Left ventricle myocardium inferior (tissue), 1 donor: Measurements from ENCODE around the gene ANKRD13D. TPM values are rescaled to one million over a fixed set of nuclear protein-coding genes. Genes with fewer than 3 reads are reported as not detected.

Source experiments
- DNase-seq: peaks from one replicate; pipeline ENCODE4 v3.0.0-alpha.2; 2020
- H3K27ac ChIP-seq: fragments of 200-600 bp; replicated peaks from 2 replicates; pipeline ENCODE4 v1.8.0; 2021
- H3K27me3 ChIP-seq: fragments of 200-600 bp; 2 replicates; pipeline ENCODE4 v1.8.0; 2021; ENCODE audit warnings: low read depth
- H3K36me3 ChIP-seq: fragments of 200-600 bp; 2 replicates; pipeline ENCODE4 v1.8.0; 2021
- H3K4me1 ChIP-seq: fragments of 200-600 bp; 2 replicates; pipeline ENCODE4 v1.8.0; 2021
- H3K4me3 ChIP-seq: fragments of 200-600 bp; 2 replicates; pipeline ENCODE4 v1.8.0; 2021; ENCODE audit warnings: mild to moderate bottlenecking, moderate library complexity
- H3K9me3 ChIP-seq: fragments of 200-600 bp; replicated peaks from 2 replicates; pipeline ENCODE4 v1.8.0; 2021
- intact Hi-C: fragments of 100-400 bp; cut with micrococcal nuclease; formaldehyde crosslinking; loops from one replicate; pipeline ENCODE4 v1.11.0; 2022
- total RNA-seq: library from RNA; stranded (reverse); fragmentation: NEBNext Ultra II Directional; extraction: Animal tissue kit (Norgen Biotek cat#: 25700); gene quantifications from one replicate; pipeline ENCODE4 v1.2.1, GENCODE V29; 2021
- TF ChIP-seq, protein P1 (sequence below): fragments of 200-600 bp; IDR thresholded peaks from 2 replicates; pipeline ENCODE4 v1.8.0; 2021; ENCODE audit warnings: antibody characterized with exemption, mild to moderate bottlenecking, borderline replicate concordance
- donor health status: DM: no; HTN: yes; CAD: no; lungs with severe emphysema.

ANKRD13D gene
- total RNA-seq, 1 donor from 2014 or later, result 11.8 TPM

DNA sequence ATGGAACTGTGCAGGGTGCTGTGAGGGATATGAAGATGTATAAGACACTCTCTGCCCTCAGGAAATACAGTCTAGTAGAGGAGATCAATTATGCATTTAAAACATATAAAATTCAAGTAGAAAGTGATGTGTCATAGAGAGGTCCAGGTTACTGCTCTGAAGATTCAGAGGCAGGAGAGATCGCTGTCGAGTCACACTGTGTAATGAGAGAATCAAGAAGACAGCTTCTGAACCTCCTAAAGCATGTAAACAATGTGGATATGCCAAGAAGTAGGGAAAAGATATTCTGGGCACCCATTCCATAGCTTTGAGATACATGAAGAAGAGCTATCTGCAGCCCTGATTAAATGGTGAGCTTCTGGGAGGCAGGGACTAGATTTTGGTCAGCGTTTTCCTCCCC lies 30.9 kb downstream of the ANKRD13D start:
- H3K27me3 ChIP-seq, result no peaks in the 10 kb centered on the region
- peaks cover 30% of the 10 kb centered on the region for H3K4me1 ChIP-seq
- no peak overlapping the region for H3K27ac ChIP-seq
- H3K36me3 ChIP-seq, result no peaks in the 10 kb centered on the region
- DNase-seq, result no peak
- H3K9me3 ChIP-seq, result no peaks in the 10 kb centered on the region
- intact Hi-C loops, result no loop called here
- H3K4me3 ChIP-seq, result no peak overlapping the region
- TF ChIP-seq, protein P1, sequence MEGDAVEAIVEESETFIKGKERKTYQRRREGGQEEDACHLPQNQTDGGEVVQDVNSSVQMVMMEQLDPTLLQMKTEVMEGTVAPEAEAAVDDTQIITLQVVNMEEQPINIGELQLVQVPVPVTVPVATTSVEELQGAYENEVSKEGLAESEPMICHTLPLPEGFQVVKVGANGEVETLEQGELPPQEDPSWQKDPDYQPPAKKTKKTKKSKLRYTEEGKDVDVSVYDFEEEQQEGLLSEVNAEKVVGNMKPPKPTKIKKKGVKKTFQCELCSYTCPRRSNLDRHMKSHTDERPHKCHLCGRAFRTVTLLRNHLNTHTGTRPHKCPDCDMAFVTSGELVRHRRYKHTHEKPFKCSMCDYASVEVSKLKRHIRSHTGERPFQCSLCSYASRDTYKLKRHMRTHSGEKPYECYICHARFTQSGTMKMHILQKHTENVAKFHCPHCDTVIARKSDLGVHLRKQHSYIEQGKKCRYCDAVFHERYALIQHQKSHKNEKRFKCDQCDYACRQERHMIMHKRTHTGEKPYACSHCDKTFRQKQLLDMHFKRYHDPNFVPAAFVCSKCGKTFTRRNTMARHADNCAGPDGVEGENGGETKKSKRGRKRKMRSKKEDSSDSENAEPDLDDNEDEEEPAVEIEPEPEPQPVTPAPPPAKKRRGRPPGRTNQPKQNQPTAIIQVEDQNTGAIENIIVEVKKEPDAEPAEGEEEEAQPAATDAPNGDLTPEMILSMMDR, result no peak

DNA sequence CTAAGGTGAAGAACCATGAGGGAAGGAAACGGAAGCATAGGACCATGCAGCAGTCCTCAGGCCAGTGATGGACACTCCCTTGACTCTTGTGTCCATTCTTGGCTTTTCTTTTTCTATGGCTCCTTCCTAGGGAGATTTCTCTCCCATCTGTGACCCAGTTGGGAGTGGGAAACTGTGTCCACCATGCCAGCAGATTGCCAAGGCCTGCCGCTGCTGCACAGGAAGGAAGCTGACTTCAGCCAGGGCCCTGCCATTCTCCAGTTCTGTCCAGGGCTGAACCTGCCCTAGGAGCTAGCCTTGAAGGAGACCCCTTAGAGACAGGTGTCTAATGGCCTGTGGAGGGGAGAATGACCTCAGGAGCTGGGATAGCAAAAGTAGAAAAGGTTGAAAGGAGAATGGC lies 31.6 kb downstream of the ANKRD13D start:
- DNase-seq, result no peak
- TF ChIP-seq, protein P1, result no peak
- Histone ChIP-seq H3K4me1 (peaks cover 30% of the 10 kb centered on the region), H3K9me3 (no peaks in the 10 kb centered on the region), H3K36me3 (no peaks in the 10 kb centered on the region), H3K27me3 (no peaks in the 10 kb centered on the region), H3K27ac (no peak overlapping the region), H3K4me3 (no peak overlapping the region)
- intact Hi-C loops, result no loop called here

DNA sequence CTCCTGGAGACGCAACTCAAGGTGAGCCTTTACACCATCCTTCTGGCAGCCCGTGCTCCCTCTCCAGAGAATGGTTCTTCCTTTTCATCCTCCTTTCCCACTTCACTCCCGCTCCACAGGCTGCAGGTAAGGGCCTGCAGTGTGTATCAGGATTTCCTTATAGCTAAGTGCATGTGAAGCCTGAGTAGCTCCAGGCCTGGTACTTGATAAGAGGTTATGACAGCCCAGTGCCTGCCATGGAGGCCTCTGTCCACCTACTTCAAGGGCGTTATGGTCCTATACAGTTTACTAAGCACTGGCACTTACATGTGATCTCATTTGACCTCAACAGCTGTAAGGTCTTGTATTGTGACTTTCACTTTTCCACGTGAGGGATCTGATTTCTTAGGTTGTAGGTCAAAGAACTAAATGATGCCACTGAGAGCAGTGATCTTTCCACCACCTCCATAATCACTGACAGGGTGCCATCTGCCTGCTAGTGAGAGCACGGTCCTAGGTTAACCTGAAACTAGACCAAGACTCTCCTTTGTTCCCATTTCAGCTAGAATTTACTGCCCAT lies 32.3 kb downstream of the ANKRD13D start:
- TF ChIP-seq, protein P1, result no peak
- Histone ChIP-seq H3K27me3 (no peaks in the 10 kb centered on the region), H3K4me3 (no peak overlapping the region), H3K9me3 (no peaks in the 10 kb centered on the region), H3K27ac (no peak overlapping the region), H3K4me1 (peaks cover 29% of the 10 kb centered on the region), H3K36me3 (no peaks in the 10 kb centered on the region)
- no peak for DNase-seq
- intact Hi-C loops, result no loop called here

DNA sequence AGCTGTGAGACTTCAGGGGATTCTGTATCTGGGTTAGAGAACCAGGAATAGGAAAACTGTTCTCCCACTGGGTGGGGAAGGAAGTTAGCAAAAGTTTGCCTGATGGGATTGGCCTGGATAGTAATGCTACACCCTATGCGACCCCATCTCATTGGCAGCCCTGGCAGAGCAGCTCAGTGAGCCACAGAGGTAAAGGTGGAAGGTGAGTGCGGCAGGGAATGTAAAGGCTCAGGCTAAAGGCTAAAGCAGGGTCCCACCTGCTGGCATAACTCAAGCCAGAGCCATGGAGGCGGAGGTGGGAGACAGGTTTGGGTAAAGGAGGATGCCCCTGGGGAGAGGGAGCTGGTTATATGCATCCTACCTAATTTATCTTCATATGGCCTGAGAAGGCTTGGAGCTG lies 32.9 kb downstream of the ANKRD13D start:
- Histone ChIP-seq H3K36me3 (no peaks in the 10 kb centered on the region), H3K4me1 (peaks cover 22% of the 10 kb centered on the region), H3K4me3 (no peak overlapping the region), H3K27ac (no peak overlapping the region), H3K9me3 (no peaks in the 10 kb centered on the region), H3K27me3 (no peaks in the 10 kb centered on the region)
- intact Hi-C loops, result no loop called here
- no peak for DNase-seq
- TF ChIP-seq, protein P1, result no peak

DNA sequence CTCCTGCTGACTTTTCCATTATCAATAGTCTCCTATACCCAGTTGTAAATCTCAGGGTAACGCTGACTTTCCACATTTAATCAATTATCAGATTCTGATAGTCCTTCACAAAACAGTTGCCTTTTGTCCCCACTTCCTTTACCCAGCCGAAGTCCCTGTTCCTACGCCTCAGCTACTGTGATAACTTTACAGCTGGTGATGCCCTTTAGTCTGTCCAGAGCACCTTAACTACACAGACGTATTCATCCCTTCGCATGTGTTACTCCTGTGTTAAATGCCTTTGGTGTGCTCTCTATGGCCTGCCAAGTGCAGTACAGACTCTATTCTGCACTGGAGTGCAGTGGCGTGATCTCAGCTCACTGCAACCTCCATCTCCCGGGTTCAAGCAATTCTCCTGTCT lies 34.4 kb downstream of the ANKRD13D start:
- no peaks in the 10 kb centered on the region for H3K9me3 ChIP-seq
- DNase-seq, result no peak
- H3K4me1 ChIP-seq, result peaks cover 11% of the 10 kb centered on the region
- TF ChIP-seq, protein P1, result no peak
- H3K4me3 ChIP-seq, result no peak overlapping the region
- no peak overlapping the region for H3K27ac ChIP-seq
- H3K36me3 ChIP-seq, result no peaks in the 10 kb centered on the region
- H3K27me3 ChIP-seq, result no peaks in the 10 kb centered on the region
- intact Hi-C loops, result no loop called here
